Osteocyte (in vitro differentiated cells): Measurements from ENCODE around the gene SLC43A2. TPM values are rescaled to one million over a fixed set of nuclear protein-coding genes. Genes with fewer than 3 reads are reported as not detected.

Experiments used
- DNase-seq: peaks from one replicate; pipeline ENCODE4 v3.0.0; 2021; ENCODE audit warnings: mixed read lengths; ENCODE audit not compliant: unreplicated experiment; ENCODE audit errors: extremely low spot score
- H3K27ac Mint-ChIP-seq: one replicate; pipeline ENCODE4 v1.8.0; 2021; ENCODE audit warnings: mild to moderate bottlenecking, mixed read lengths; ENCODE audit not compliant: unreplicated experiment
- H3K27me3 Mint-ChIP-seq: one replicate; pipeline ENCODE4 v1.8.0; 2021; ENCODE audit warnings: mixed read lengths; ENCODE audit not compliant: unreplicated experiment
- H3K36me3 Mint-ChIP-seq: one replicate; pipeline ENCODE4 v1.8.0; 2021; ENCODE audit warnings: mixed read lengths; ENCODE audit not compliant: unreplicated experiment
- H3K4me1 Mint-ChIP-seq: one replicate; pipeline ENCODE4 v1.8.0; 2021; ENCODE audit warnings: mixed read lengths; ENCODE audit not compliant: unreplicated experiment
- H3K4me3 Mint-ChIP-seq: one replicate; pipeline ENCODE4 v1.8.0; 2021; ENCODE audit warnings: mild to moderate bottlenecking, moderate library complexity, mixed read lengths; ENCODE audit not compliant: unreplicated experiment
- H3K9me3 Mint-ChIP-seq: one replicate; pipeline ENCODE4 v1.8.0; 2021; ENCODE audit warnings: mixed read lengths; ENCODE audit not compliant: unreplicated experiment
- total RNA-seq: library from RNA; stranded (reverse); gene quantifications from 2 replicates; pipeline ENCODE4 v1.2.1, GENCODE V29; 2021
- TF ChIP-seq, protein P1 (sequence below): fragments of 200-600 bp; sonication (generic); IDR thresholded peaks from 2 replicates; pipeline ENCODE4 v1.5.0; 2021; ENCODE audit warnings: antibody characterized with exemption, mild to moderate bottlenecking, moderate library complexity

Gene SLC43A2
- total RNA-seq, 1 donor from 2014 or later, result 7.3 TPM

GRCh38 chr17:1553354-1554266 is 75.0 kb downstream of the SLC43A2 start:
- no peak for DNase-seq
- TF ChIP-seq, protein P1, sequence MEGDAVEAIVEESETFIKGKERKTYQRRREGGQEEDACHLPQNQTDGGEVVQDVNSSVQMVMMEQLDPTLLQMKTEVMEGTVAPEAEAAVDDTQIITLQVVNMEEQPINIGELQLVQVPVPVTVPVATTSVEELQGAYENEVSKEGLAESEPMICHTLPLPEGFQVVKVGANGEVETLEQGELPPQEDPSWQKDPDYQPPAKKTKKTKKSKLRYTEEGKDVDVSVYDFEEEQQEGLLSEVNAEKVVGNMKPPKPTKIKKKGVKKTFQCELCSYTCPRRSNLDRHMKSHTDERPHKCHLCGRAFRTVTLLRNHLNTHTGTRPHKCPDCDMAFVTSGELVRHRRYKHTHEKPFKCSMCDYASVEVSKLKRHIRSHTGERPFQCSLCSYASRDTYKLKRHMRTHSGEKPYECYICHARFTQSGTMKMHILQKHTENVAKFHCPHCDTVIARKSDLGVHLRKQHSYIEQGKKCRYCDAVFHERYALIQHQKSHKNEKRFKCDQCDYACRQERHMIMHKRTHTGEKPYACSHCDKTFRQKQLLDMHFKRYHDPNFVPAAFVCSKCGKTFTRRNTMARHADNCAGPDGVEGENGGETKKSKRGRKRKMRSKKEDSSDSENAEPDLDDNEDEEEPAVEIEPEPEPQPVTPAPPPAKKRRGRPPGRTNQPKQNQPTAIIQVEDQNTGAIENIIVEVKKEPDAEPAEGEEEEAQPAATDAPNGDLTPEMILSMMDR, result no peak
- Mint-ChIP-seq H3K27ac (no peak overlapping the region), H3K27me3 (no peaks in the 10 kb centered on the region), H3K36me3 (peaks cover 26% of the 10 kb centered on the region), H3K4me3 (no peak overlapping the region), H3K4me1 (no peaks in the 10 kb centered on the region), H3K9me3 (no peaks in the 10 kb centered on the region)

DNA sequence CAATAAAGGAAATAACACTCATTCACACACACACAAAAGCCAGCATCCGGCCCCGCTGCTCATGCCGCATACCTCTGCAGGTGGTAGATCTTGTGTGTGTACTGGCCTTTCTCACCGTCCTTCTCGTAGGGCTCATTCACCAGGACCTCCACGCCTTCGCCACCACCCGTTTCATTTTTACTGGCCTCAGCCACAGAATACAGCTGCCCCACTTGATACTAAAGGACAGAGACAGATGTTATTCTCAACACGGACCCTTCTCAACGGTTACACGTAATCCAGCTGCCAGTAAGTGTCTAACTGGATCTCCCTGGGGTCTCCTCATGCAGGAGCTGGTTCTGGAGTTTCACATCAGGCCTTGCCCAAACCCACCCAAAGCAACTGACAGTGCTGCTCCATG is 75.7 kb downstream of the SLC43A2 start:
- H3K4me3 Mint-ChIP-seq, result no peak overlapping the region
- H3K36me3 Mint-ChIP-seq, result peaks cover 28% of the 10 kb centered on the region
- no peaks in the 10 kb centered on the region for H3K27me3 Mint-ChIP-seq
- no peak for DNase-seq
- no peak overlapping the region for H3K27ac Mint-ChIP-seq
- TF ChIP-seq, protein P1, result no peak
- no peaks in the 10 kb centered on the region for H3K9me3 Mint-ChIP-seq
- H3K4me1 Mint-ChIP-seq, result no peaks in the 10 kb centered on the region

- Mint-ChIP-seq H3K4me1 (no peaks in the 10 kb centered on the region), H3K4me3 (no peak overlapping the region), H3K27me3 (no peaks in the 10 kb centered on the region), H3K27ac (no peak overlapping the region), H3K36me3 (peaks cover 25% of the 10 kb centered on the region), H3K9me3 (no peaks in the 10 kb centered on the region)
- no peak for DNase-seq
- TF ChIP-seq, protein P1, result no peak
Measured at GRCh38 chr17:1551741-1552140, 76.9 kb downstream of the SLC43A2 start.

GRCh38 chr17:1548032-1548431 is 80.6 kb downstream of the SLC43A2 start:
- DNase-seq, result no peak
- Mint-ChIP-seq H3K27me3 (no peaks in the 10 kb centered on the region), H3K36me3 (peaks cover 27% of the 10 kb centered on the region), H3K27ac (no peak overlapping the region), H3K4me1 (no peaks in the 10 kb centered on the region), H3K4me3 (no peak overlapping the region), H3K9me3 (no peaks in the 10 kb centered on the region)
- TF ChIP-seq, protein P1, result no peak

- no peaks in the 10 kb centered on the region for H3K4me1 Mint-ChIP-seq
- H3K9me3 Mint-ChIP-seq, result no peaks in the 10 kb centered on the region
- no peak overlapping the region for H3K27ac Mint-ChIP-seq
- H3K4me3 Mint-ChIP-seq, result no peak overlapping the region
- no peaks in the 10 kb centered on the region for H3K27me3 Mint-ChIP-seq
- DNase-seq, result no peak
- TF ChIP-seq, protein P1, result no peak
- peaks cover 23% of the 10 kb centered on the region for H3K36me3 Mint-ChIP-seq
Measured at GRCh38 chr17:1546292-1546922, 82.2 kb downstream of the SLC43A2 start.
